Measurements from ENCODE around the gene MUC22.
"Not testable (repeated sequence)": the region's sequence is repeated elsewhere in the genome, so short reads cannot be mapped to it uniquely, and the experiment has no call there.

The MUC22 gene

GRCh38 chr6:30998785-30999184 lies 11.5 kb upstream of the MUC22 start:
- no peak for DNase-seq (ENCODE audit: low read depth)

- DNase-seq (ENCODE audit: low read depth) = not testable (repeated sequence)
Measured at GRCh38 chr6:31000067-31000860, 10.0 kb upstream of the MUC22 start.

- DNase-seq (ENCODE audit: low read depth) = no peak
Measured at GRCh38 chr6:31001281-31001888, 8.9 kb upstream of the MUC22 start.

GRCh38 chr6:31002471-31002870 lies 7.8 kb upstream of the MUC22 start:
- no peak for DNase-seq (ENCODE audit: low read depth)

- no peak for DNase-seq (ENCODE audit: low read depth)
Measured at GRCh38 chr6:31004794-31005193, 5.5 kb upstream of the MUC22 start.

- no peak for DNase-seq (ENCODE audit: low read depth)
Measured at GRCh38 chr6:31005249-31006020, 4.8 kb upstream of the MUC22 start.

GRCh38 chr6:31007694-31008093 lies 2.6 kb upstream of the MUC22 start:
- no peak for DNase-seq (ENCODE audit: low read depth)

GRCh38 chr6:31008165-31008564 lies 2.1 kb upstream of the MUC22 start:
- no peak for DNase-seq (ENCODE audit: low read depth)

- no peak for DNase-seq (ENCODE audit: low read depth)
Measured at GRCh38 chr6:31009731-31010130, 543 bp upstream of the MUC22 start.

GRCh38 chr6:31011153-31011552 lies 879 bp downstream of the MUC22 start:
- DNase-seq (ENCODE audit: low read depth) = no peak

GRCh38 chr6:31016659-31017299 lies 6.5 kb downstream of the MUC22 start:
- DNase-seq (ENCODE audit: low read depth) = no peak

- not testable (repeated sequence) for DNase-seq (ENCODE audit: low read depth)
Measured at GRCh38 chr6:31017436-31017835, 7.2 kb downstream of the MUC22 start.

- no peak for DNase-seq (ENCODE audit: low read depth)
Measured at GRCh38 chr6:31020057-31020456, 9.8 kb downstream of the MUC22 start.

GRCh38 chr6:31020631-31021255 lies 10.5 kb downstream of the MUC22 start:
- DNase-seq (ENCODE audit: low read depth) = not testable (repeated sequence)

GRCh38 chr6:31021705-31022531 lies 11.6 kb downstream of the MUC22 start:
- not testable (repeated sequence) for DNase-seq (ENCODE audit: low read depth)

GRCh38 chr6:31025595-31025994 lies 15.3 kb downstream of the MUC22 start:
- no peak for DNase-seq (ENCODE audit: low read depth)

- DNase-seq (ENCODE audit: low read depth) = no peak
Measured at GRCh38 chr6:31031095-31031494, 20.8 kb downstream of the MUC22 start.

GRCh38 chr6:31033075-31033474 lies 22.8 kb downstream of the MUC22 start:
- no peak for DNase-seq (ENCODE audit: low read depth)

GRCh38 chr6:31035862-31036497 lies 25.7 kb downstream of the MUC22 start:
- DNase-seq (ENCODE audit: low read depth) = no peak

GRCh38 chr6:31037169-31037568 lies 26.9 kb downstream of the MUC22 start:
- no peak for DNase-seq (ENCODE audit: low read depth)

- no peak for DNase-seq (ENCODE audit: low read depth)
Measured at GRCh38 chr6:31037682-31038081, 27.4 kb downstream of the MUC22 start.
